ENCODE data around the gene KRT1. TPM values are rescaled to one million over a fixed set of nuclear protein-coding genes. Genes with fewer than 3 reads are reported as not detected.
"Not testable (repeated sequence)": the region's sequence is repeated elsewhere in the genome, so short reads cannot be mapped to it uniquely, and the experiment has no call there.

The KRT1 gene
- total RNA-seq, 2 experiments from 2014 or later = not detected

DNA sequence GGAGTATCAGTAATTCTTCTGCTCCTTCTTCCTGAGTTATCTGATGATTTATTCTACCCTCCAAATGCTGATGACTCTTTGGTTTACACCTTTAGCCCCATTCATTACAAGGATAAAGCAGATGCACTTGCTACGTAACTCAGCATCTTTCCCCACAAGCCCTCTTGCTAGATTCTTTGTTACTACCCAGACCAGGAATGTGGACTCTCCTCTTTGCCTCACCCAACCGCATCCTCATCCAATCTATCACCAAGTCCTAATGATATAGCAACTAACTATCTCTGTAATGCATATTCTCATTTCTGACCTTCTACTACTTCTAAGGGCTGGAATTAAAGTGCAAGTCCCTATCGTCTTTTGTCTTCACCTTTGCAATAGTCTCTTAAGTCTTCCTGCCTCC is 9.2 kb downstream of the KRT1 start:
- Histone ChIP-seq H3K79me2 (ENCODE audit: insufficient read depth, low read depth, low read length) (no peaks in the 10 kb centered on the region), H3K36me3 (ENCODE audit: insufficient read depth, low read length) (no peaks in the 10 kb centered on the region), H2AFZ (ENCODE audit: low read length) (no peak overlapping the region), H3K9me3 (ENCODE audit: low read length) (no peaks in the 10 kb centered on the region), H3K27ac (ENCODE audit: low read depth, low read length, poor library complexity, severe bottlenecking) (no peak overlapping the region), H3K4me1 (ENCODE audit: insufficient read depth, low read length, poor library complexity, severe bottlenecking) (no peaks in the 10 kb centered on the region), H3K9me2 (ENCODE audit: insufficient read depth, low read length) (no peaks in the 10 kb centered on the region), H3K4me2 (ENCODE audit: low read length) (no peak overlapping the region), H4K20me1 (ENCODE audit: insufficient read depth, low read length) (no peaks in the 10 kb centered on the region), H3K4me3 (ENCODE audit: low read depth, low read length, poor library complexity, severe bottlenecking) (no peak overlapping the region)
- no peak for TF ChIP-seq EZH2phosphoT487 (IDR thresholded peaks at IDR 0.05; ENCODE audit: borderline replicate concordance, low read depth, low read length)
- TF ChIP-seq, protein P1, sequence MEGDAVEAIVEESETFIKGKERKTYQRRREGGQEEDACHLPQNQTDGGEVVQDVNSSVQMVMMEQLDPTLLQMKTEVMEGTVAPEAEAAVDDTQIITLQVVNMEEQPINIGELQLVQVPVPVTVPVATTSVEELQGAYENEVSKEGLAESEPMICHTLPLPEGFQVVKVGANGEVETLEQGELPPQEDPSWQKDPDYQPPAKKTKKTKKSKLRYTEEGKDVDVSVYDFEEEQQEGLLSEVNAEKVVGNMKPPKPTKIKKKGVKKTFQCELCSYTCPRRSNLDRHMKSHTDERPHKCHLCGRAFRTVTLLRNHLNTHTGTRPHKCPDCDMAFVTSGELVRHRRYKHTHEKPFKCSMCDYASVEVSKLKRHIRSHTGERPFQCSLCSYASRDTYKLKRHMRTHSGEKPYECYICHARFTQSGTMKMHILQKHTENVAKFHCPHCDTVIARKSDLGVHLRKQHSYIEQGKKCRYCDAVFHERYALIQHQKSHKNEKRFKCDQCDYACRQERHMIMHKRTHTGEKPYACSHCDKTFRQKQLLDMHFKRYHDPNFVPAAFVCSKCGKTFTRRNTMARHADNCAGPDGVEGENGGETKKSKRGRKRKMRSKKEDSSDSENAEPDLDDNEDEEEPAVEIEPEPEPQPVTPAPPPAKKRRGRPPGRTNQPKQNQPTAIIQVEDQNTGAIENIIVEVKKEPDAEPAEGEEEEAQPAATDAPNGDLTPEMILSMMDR (conservative IDR thresholded peaks at IDR 0.05; ENCODE audit: low read length) = no peak
- BruUV-seq (replicated peaks) = no TSS peak
- intact Hi-C loops (cut with micrococcal nuclease; ENCODE audit: unreplicated experiment) = no loop called here
- CTCF ChIA-PET (ENCODE audit: unreplicated experiment) = no interaction called here
- POLR2A ChIA-PET = no interaction called here
- no peak for DNase-seq (ENCODE audit: low spot score)

DNA sequence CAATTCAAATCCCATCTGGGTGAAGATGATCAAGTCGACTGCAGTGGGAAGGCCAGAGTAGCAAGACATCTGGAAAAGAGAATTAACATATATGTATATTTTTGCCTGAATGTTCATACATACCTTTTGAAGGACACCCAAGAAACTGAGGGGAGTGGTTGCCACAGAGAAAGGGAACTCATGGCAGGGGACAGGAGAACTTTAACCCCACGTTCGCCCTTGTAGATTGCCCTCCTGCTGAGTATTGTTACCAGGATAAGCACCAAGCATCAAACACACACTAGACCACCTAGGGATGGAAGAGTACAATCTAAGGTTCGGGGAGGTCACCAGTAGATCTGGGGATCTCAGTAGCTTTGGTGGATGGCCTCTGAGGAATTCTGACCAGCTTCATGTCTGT is 9.7 kb downstream of the KRT1 start:
- Histone ChIP-seq H3K9me2 (ENCODE audit: insufficient read depth, low read length) (no peaks in the 10 kb centered on the region), H3K79me2 (ENCODE audit: insufficient read depth, low read depth, low read length) (no peaks in the 10 kb centered on the region), H3K4me2 (ENCODE audit: low read length) (no peak overlapping the region), H4K20me1 (ENCODE audit: insufficient read depth, low read length) (no peaks in the 10 kb centered on the region), H2AFZ (ENCODE audit: low read length) (no peak overlapping the region), H3K36me3 (ENCODE audit: insufficient read depth, low read length) (no peaks in the 10 kb centered on the region), H3K4me3 (ENCODE audit: low read depth, low read length, poor library complexity, severe bottlenecking) (no peak overlapping the region), H3K27ac (ENCODE audit: low read depth, low read length, poor library complexity, severe bottlenecking) (no peak overlapping the region), H3K4me1 (ENCODE audit: insufficient read depth, low read length, poor library complexity, severe bottlenecking) (no peaks in the 10 kb centered on the region), H3K9me3 (ENCODE audit: low read length) (no peaks in the 10 kb centered on the region)
- no TSS peak for BruUV-seq (replicated peaks)
- TF ChIP-seq, protein P1 (conservative IDR thresholded peaks at IDR 0.05; ENCODE audit: low read length) = no peak
- no peak for TF ChIP-seq EZH2phosphoT487 (IDR thresholded peaks at IDR 0.05; ENCODE audit: borderline replicate concordance, low read depth, low read length)
- intact Hi-C loops (cut with micrococcal nuclease; ENCODE audit: unreplicated experiment) = no loop called here
- ChIA-PET POLR2A (no interaction called here), CTCF (ENCODE audit: unreplicated experiment) (no interaction called here)
- DNase-seq (ENCODE audit: low spot score) = no peak

DNA sequence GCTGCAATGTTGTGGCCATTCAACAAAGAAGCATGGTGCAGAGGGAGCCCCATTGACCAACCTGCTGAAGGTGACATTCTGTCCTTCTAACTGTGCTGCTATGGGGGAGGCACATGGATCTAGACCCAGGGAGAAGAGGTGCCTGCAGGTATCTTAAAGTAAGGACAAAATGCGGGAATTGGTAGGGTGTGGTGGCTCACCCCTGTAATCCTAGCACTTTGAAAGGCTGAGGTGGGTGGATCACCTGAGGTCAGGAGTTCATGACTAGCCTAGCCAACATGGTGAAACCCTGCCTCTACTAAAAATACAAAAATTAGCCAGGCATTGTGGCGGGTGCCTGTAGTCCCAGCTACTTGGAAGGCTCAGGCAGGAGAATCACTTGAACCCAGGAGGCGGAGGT is 10.3 kb downstream of the KRT1 start:
- H3K9me2 ChIP-seq (ENCODE audit: insufficient read depth, low read length); H2AFZ ChIP-seq (ENCODE audit: low read length); CTCF ChIA-PET (ENCODE audit: unreplicated experiment); H3K9me3 ChIP-seq (ENCODE audit: low read length); H3K4me2 ChIP-seq (ENCODE audit: low read length); H3K36me3 ChIP-seq (ENCODE audit: insufficient read depth, low read length); DNase-seq (ENCODE audit: low spot score); H3K79me2 ChIP-seq (ENCODE audit: insufficient read depth, low read depth, low read length); H3K4me3 ChIP-seq (ENCODE audit: low read depth, low read length, poor library complexity, severe bottlenecking); H3K4me1 ChIP-seq (ENCODE audit: insufficient read depth, low read length, poor library complexity, severe bottlenecking); H3K27ac ChIP-seq (ENCODE audit: low read depth, low read length, poor library complexity, severe bottlenecking); POLR2A ChIA-PET; H4K20me1 ChIP-seq (ENCODE audit: insufficient read depth, low read length); BruUV-seq (replicated peaks); intact Hi-C loops (cut with micrococcal nuclease; ENCODE audit: unreplicated experiment): not testable (repeated sequence)

Measured in OCI-LY7 (cell line).